Breast epithelium (tissue), 3 donors: Measurements from ENCODE around the gene ARIH1.

ENCODE experiments used
- POLR2A ChIP-seq: fragments of 450-650 bp; IDR thresholded peaks from one replicate; pipeline ENCODE4 v1.6.1; 2016; ENCODE audit warnings: antibody characterized with exemption, mild to moderate bottlenecking, moderate library complexity
- TF ChIP-seq, protein P1 (sequence below), 3 donors: fragments of 450-650 bp; IDR thresholded peaks; one replicate each; pipeline ENCODE4 v1.5.1; 2016 to 2017; ENCODE audit warnings: antibody characterized with exemption in 3 of 3, mild to moderate bottlenecking in 3 of 3, moderate library complexity in 3 of 3

DNA sequence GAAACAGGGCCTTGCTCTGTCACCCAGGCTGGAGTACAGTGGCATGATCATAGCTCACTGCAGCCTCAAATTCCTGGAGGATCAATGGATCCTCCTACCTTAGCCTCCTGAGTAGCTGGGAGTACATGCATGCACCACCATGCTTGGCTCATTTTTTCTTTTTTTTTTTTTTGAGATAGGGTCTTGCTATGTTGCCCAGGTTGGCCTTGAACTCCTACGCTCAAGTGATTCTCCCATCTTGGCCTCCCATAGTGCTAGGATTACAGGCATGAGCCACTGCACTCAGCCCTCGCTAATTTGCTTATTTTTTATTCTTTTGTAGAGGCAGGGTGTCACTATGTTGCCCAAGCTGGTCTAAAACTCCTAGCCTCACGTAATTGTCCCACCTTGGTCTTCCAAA is 6.0 kb upstream of the ARIH1 start:
- TF ChIP-seq, protein P1, sequence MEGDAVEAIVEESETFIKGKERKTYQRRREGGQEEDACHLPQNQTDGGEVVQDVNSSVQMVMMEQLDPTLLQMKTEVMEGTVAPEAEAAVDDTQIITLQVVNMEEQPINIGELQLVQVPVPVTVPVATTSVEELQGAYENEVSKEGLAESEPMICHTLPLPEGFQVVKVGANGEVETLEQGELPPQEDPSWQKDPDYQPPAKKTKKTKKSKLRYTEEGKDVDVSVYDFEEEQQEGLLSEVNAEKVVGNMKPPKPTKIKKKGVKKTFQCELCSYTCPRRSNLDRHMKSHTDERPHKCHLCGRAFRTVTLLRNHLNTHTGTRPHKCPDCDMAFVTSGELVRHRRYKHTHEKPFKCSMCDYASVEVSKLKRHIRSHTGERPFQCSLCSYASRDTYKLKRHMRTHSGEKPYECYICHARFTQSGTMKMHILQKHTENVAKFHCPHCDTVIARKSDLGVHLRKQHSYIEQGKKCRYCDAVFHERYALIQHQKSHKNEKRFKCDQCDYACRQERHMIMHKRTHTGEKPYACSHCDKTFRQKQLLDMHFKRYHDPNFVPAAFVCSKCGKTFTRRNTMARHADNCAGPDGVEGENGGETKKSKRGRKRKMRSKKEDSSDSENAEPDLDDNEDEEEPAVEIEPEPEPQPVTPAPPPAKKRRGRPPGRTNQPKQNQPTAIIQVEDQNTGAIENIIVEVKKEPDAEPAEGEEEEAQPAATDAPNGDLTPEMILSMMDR (IDR thresholded peaks at IDR 0.05), result no peak
- no peak for TF ChIP-seq POLR2A
